Midbrain (tissue), 1 donor: ENCODE data around the gene CIAO1.

ENCODE experiments used
- DNase-seq: peaks from one replicate; lab custom pipeline; 2025; lab: John Stamatoyannopoulos, UW

The CIAO1 gene

GRCh38 chr2:96250188-96250587 lies 15.8 kb upstream of the CIAO1 start:
- no peak for DNase-seq

DNA sequence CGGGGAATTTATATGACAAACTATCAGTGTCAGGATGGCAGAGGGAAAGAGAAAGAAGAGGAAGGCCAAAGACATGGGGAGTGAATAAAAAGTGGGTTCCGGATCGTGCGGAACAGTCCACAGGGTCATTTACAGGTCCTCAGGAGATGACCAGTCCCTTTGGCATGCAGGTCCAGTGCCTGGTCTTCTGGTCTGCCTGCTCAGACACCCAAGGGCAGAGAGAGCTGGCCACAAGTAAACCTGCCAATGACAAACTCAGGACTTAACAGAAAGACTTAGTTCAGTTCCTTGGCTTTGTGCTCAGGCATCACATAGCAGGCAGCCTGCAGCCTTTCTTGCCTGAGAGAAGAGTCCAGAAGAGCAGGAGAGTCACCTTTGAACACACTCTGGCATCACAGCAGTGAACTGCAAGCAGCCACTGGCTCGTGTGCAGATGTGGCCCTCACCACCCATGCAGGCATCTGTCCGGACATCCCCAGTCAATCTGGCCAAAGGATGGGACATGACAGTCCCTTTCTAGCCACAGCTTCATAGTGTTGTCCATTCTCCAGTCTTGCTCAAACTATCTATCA lies 14.2 kb upstream of the CIAO1 start:
- DNase-seq, result peak; percentile 38

GRCh38 chr2:96252526-96252925 lies 13.5 kb upstream of the CIAO1 start:
- DNase-seq, result no peak

DNA sequence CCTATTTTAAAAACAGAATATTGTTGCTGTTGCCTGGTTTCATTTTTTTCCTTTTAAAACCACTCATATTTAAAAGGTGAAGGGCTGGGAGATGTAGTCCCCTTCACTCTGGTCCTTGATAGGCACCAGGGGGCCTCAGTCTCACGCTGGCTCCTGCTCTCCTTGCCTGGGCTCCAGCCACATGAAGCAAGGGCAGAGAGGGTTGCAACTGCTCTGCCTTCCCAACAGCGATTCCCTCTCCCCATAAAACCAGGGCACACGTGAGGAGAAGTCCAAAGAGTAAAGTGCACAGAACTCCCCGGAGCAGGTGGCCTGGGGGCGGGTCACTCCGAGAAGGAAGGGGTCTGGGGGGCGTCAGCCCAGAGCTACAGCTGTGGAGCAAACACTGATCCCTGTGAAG lies 13.0 kb upstream of the CIAO1 start:
- no peak for DNase-seq

DNA sequence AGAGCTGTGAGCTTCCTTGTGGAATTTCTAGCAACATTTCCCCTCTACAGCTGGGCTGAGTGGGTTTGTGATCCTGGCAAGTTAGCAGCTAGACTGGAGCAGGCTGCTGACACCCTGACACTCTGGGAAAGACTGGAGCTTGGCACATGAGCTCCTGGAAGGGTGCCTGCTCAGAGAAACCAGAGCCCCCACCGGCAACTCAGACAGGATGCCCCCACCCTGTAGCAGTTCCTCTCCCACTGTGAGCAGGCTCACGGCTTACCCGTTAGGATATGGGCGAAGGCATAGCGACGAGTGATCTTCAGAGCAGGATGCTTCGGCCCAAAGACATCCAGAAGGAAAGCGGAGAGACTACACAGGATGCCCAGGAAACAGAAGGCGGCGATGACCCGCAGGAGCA lies 11.5 kb upstream of the CIAO1 start:
- no peak for DNase-seq

DNA sequence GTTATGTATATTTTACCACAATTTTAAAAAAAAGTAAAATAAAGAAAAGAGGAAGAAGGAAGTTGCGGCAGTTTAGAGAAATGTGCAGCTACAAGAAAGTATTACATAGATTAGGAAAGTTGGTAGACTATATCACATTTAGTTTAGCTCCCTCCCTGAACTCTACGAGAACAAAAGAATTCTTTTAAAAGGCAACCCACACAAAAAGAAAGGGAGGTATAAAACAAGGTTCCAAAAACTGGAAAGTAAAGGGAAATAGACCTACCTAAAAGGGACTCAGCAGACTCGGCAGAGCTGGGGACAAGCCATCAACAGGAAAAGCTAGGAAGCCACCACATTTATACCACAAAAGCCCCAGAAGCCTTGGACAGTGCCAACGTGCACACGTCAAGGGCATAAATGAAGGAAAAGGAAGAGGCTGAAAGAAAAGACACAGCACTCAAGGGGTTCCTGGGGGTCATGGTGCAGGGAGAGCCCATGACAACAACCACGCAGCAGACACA lies 9.4 kb upstream of the CIAO1 start:
- DNase-seq, result no peak

DNA sequence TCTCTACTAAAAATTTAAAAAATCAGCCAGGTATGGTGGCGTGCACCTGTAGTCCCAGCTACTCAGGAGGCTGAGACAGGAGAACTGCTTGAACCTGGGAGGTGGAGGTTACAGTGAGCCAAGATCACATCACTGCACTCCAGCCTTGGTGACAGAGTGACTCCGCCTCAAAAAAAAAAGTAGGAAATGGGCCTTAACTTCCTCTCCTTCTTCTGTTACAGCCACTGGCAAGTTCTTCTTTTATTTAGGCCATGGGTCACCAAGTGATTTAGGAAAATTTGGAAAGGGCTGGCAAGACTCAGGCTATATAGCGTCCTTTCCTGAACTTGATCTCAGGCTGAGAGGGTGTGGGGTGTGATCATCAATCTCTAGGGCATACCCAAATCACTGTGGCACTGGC lies 8.3 kb upstream of the CIAO1 start:
- DNase-seq, result peak; percentile 15

DNA sequence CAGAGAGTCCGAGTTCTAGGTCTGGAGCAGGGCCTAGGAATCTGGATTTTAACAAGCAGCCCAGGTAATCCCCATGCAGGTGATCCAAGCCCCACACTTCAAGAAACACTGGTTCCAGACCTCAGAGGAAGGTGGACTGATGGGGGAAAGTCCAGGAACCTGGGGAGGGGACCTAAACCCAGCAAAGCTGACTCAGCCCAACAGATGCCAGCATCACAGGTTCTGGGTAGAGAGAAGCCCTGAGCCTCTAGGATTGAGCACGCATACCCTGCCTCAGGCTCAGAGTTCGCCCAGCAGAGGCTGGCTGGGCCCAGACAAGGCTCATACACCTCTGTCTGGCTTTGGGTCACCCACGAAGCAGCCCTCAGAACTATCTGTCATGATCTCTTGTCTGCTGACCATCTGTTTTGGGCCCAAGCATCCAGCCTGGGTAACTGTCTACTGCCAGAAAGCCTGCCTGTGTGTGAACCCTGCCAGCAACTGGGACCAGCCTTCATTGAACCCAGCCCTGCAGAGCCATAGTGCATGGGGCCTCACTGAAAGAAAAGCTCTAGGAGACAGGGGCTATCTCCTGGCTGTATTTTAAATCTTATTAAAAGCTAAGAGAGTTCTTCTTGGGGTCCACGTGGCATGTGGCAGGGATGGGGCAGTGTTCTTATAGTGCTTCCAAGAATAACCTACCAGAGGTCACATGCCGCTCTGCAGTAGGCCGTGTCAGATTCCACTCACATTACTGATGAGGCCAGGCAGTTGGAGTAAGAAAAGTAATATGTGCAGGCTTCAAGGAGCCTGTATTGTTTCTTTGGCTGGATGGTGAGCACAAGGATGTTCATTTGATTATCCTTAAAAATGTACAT lies 7.6 kb upstream of the CIAO1 start:
- no peak for DNase-seq

GRCh38 chr2:96259497-96259921 lies 6.5 kb upstream of the CIAO1 start:
- no peak for DNase-seq

- DNase-seq, result peak; percentile 30
Observed at GRCh38 chr2:96260387-96261260, 5.4 kb upstream of the CIAO1 start.

DNA sequence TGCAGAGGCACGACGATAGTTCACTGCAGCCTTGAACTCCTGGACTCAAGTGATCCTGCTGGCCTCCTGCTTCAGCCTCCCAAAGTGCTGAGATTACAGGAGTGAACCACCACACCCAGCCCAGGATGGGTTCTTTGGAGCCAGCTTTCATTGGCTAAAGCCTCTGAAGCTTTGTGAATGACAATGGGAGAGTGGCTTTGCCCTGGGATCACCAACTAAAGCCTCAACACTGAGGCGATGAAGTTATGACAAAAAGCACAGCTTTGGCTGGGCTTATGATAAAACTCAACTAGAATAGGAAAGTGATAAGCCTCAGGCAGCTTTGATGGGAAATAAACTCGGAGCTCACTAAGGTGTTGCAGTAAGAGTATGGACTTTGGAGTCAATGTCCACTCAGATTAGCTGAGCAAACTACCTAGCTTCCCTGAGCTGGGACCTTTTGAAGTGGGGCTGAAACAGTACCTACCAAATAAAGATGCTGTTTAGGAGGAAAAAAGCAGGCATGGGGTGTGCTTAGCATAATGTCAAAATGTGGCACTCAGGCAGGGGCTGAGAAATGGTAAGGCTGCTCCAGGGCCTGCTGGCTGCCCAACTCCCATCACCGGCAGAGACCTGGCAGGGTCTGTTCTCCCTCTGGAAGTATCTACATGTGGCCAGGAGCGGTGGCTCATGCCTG lies 4.6 kb upstream of the CIAO1 start:
- no peak for DNase-seq

- no peak for DNase-seq
Observed at GRCh38 chr2:96262306-96262705, 3.7 kb upstream of the CIAO1 start.

DNA sequence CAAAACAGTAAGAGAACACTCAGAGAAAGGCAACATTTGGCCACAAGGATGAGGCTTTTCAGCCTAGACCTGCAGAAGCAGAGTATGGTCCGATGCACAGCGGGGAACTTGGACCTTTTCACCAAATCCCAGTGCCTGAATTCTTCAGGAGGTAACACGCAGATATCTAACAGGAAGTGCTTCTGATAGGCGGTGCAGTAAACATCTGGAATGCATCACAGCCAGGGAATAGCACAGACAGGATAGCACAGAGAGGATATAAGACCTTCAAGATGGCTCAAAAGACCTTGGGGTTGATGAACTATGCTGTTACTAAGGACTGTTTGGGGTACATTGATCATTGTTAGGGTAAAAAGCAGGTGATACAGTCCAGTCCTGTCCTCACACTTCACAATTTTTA lies 1.9 kb upstream of the CIAO1 start:
- no peak for DNase-seq

- peak; percentile 27 for DNase-seq
Observed at GRCh38 chr2:96264656-96265348, 1.2 kb upstream of the CIAO1 start.

GRCh38 chr2:96265349-96265839 lies 631 bp upstream of the CIAO1 start:
- no peak for DNase-seq

DNA sequence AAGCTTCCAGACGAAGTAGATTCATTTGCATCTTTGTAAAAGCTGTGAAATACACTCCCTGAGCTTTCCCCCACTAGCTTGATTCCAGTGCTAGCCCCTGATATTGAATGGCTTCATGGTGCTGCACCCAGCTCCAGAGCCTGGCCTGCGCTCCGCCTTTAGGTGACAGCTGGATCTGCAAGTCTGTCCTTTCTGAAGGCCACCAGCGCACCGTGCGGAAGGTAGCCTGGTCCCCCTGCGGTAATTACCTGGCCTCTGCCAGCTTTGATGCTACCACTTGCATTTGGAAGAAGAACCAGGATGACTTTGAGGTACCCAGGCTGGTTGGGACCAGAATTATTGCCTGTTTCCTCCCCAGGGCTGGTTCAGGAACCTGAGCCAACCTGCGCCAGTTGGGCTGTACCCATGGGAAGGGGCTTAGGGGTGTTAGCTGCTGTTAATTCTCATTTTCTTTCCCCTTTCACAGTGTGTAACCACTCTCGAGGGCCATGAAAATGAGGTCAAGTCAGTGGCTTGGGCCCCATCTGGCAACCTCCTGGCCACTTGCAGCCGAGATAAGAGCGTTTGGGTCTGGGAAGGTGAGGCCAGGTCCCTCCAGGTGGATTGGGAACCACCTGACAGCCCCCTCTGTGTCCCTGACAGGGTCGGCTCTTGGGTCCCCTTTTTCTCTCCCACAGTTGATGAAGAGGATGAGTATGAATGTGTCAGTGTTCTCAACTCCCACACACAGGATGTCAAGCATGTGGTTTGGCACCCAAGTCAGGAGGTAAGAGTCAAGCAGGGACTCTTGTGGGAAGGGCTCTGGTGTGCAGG lies 1.3 kb downstream of the CIAO1 start:
- no peak for DNase-seq

DNA sequence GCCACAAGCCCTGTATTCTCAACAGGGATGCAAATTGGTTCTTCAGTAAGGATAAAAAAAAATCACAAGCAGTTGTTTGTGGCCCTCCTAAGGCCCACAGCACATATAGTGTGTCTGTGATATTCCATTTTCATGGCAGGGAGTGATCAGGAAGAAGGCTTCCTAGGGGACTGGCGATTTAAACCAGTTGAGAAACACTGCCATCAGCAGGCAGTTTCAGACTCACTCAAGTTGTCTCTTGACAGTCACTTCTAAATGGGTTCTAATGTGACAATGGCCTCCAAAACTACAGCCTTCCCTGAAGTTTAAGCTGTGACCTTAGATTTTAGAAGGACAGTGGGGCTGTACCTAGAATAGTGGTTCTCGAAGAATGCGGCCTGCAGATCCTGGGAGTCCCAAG lies 6.0 kb downstream of the CIAO1 start:
- DNase-seq, result no peak

DNA sequence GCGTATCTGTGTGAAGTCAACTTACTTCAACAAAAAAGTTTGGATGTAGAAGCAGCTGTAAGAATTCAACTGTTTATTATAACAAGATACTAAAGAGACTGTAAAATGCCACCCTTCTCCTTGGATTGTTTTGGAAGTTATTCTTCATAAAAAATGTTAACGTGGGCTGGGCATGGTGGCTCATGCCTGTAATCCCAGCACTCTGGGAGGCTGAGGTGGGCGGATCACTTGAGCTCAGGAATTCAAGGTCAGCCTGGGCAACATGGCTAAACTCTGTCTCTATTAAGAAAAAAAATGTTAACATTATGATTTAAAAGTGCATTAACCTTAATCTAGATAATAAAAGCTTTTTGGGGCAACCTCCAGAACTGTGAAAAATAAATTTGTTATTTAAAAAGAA lies 7.7 kb downstream of the CIAO1 start:
- DNase-seq, result no peak

DNA sequence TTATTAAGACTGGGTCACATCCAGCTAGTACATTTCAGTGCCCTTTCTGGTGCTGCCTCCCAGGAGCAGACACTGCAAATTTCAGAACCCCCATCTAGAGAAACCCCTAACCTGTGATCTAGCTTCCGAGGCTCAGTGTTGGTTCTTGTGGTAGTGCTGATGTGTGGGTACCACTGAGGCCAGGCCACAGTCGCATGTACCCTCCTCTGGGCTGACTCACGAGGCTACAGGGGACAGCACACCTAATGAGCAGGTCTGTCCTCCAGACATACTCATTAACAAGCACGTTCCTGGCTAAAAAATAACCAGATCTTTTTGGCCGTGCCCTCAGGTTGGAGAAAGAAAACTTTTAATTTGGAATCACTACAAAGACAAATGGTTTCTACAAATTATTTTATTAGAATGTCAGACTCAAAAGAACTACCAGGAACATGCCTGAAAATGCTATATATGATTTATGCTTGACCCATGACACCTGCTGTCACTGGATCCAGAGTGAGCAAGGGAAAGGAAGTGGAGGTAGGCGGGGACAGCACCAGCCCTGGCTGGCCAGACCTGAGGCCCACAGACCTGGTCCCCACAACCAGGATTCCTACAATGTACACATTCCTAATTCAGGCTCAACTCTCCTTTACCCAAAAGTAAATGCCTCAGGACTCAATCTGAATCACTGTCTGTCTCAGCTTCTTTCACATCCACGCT lies 8.5 kb downstream of the CIAO1 start:
- no peak for DNase-seq
